ENCODE measurements around the gene YTHDF1.

YTHDF1 gene

DNA sequence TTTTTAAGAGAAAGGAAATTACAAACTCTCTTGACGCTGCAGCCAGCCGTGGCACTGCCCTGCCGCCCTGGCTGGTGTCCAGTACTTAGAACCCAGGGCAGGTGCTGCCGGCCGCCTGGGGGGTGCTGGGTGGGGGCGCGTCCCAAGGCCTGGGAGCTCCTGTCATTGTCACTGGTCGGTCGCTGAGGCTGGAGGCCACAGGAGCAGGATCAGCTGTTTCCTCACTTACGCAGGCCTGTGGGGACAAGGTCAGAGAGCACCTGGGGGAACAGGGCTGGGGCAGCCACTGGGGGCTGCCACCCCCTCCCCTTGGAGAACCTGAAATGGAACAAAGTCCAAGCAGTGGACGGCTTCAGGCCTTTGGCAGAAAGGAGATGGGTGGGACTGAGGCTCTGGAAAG, 25.3 kb upstream of the YTHDF1 start:
- H3K27ac ChIP-seq, result no peak overlapping the region
- TF ChIP-seq, protein P1, sequence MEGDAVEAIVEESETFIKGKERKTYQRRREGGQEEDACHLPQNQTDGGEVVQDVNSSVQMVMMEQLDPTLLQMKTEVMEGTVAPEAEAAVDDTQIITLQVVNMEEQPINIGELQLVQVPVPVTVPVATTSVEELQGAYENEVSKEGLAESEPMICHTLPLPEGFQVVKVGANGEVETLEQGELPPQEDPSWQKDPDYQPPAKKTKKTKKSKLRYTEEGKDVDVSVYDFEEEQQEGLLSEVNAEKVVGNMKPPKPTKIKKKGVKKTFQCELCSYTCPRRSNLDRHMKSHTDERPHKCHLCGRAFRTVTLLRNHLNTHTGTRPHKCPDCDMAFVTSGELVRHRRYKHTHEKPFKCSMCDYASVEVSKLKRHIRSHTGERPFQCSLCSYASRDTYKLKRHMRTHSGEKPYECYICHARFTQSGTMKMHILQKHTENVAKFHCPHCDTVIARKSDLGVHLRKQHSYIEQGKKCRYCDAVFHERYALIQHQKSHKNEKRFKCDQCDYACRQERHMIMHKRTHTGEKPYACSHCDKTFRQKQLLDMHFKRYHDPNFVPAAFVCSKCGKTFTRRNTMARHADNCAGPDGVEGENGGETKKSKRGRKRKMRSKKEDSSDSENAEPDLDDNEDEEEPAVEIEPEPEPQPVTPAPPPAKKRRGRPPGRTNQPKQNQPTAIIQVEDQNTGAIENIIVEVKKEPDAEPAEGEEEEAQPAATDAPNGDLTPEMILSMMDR (IDR thresholded peaks at IDR 0.05), result no peak

DNA sequence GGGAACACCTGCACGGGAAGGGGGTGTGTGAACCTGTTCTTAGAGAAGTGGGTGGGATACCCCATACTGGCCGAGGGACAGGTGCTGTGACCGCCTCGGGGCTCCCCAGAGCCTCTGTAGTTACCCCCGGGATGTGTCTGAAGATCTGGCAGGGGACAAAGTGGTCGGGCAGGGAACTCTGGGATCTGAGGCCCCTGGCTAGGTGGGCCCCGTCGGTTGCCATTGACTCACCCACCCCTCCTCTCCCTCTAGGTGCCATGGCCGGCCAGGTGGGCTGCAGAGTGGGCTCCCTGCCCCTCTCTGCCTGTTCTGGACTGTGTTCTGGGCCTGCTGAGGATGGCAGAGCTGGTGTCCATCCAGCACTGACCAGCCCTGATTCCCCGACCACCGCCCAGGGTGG, 24.1 kb upstream of the YTHDF1 start:
- no peak for DNase-seq (ENCODE audit: low spot score)
- no peak overlapping the region for H3K27ac ChIP-seq
- TF ChIP-seq, protein P1 (IDR thresholded peaks at IDR 0.05), result no peak
- H3K4me3 ChIP-seq, result no peak overlapping the region

More for the DNA sequence above, 25.3 kb upstream of the YTHDF1 start:
- no peak for DNase-seq (ENCODE audit: low spot score)
- no peak overlapping the region for H3K4me3 ChIP-seq

DNA sequence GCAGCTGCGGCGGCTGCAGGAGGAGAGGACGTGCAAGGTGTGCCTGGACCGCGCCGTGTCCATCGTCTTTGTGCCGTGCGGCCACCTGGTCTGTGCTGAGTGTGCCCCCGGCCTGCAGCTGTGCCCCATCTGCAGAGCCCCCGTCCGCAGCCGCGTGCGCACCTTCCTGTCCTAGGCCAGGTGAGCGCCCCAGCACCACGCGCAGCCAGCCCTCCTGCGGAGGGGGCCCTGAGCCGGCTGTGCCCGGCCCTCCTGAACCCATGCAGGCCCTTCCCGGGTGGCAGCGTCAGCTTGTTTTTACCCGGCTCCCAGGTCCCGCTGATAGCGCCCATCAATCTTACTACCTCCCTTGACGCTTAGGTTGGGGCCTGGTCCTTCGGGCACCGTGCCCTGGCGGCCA, 23.5 kb upstream of the YTHDF1 start:
- H3K27ac ChIP-seq, result no peak overlapping the region

DNA sequence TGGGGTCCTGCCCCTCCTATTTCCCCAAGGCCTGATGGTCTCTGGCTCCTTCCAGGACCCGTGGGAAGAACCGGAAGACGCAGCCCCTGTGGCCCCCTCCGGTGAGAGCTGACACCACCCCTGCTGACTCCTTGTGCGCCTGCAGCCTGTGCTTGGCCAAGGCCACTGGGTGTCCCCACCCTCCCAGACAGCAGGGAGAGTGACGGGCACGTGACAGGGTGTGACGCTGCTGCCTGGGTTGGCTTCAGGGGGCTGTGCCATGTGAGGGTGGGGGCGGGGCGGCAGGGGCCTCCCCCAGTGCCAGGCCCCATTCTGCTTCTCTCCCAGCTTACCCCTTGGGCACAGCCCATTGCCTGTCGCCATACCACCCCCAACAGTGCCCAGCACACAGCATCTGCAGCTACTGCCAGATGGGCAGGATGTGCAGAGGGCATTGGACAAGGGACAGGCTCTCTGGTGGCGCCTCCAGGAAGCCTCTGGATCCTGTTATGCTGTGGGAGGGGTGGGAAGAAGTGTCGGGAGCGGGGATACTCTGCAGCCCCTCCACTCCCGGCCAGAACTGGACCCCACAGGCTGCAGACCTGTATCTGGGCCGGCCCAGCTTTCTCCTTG, 22.7 kb upstream of the YTHDF1 start:
- DNase-seq (ENCODE audit: low spot score), result no peak

More for the DNA sequence above, 23.5 kb upstream of the YTHDF1 start:
- no peak for DNase-seq (ENCODE audit: low spot score)
- no peak overlapping the region for H3K4me3 ChIP-seq
- TF ChIP-seq, protein P1 (IDR thresholded peaks at IDR 0.05), result no peak

DNA sequence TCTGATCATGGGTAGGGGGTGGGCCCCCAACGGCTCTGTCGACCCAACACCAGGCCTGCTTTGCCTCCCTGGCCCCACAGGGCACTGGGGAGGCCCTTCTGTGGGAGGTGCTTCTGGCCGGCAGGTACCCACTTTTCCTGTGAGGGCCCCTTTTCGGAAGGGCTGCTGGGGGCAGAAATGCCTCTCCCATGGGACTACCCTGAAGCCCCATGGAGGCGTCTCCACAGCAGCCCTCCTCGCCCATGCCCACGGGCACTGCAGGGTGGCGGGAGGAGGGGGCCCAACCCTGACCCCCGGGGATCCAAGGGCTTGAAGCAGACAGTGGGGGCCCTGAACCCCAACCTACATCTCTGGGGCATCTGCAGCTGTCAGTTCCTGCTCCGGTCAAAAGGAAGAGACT, 22.1 kb upstream of the YTHDF1 start:
- TF ChIP-seq, protein P1 (IDR thresholded peaks at IDR 0.05), result no peak
- DNase-seq (ENCODE audit: low spot score), result no peak
- H3K4me3 ChIP-seq, result no peak overlapping the region
- no peak overlapping the region for H3K27ac ChIP-seq

More for the DNA sequence above, 22.7 kb upstream of the YTHDF1 start:
- H3K4me3 ChIP-seq, result no peak overlapping the region
- no peak overlapping the region for H3K27ac ChIP-seq
- TF ChIP-seq, protein P1 (IDR thresholded peaks at IDR 0.05), result no peak

DNA sequence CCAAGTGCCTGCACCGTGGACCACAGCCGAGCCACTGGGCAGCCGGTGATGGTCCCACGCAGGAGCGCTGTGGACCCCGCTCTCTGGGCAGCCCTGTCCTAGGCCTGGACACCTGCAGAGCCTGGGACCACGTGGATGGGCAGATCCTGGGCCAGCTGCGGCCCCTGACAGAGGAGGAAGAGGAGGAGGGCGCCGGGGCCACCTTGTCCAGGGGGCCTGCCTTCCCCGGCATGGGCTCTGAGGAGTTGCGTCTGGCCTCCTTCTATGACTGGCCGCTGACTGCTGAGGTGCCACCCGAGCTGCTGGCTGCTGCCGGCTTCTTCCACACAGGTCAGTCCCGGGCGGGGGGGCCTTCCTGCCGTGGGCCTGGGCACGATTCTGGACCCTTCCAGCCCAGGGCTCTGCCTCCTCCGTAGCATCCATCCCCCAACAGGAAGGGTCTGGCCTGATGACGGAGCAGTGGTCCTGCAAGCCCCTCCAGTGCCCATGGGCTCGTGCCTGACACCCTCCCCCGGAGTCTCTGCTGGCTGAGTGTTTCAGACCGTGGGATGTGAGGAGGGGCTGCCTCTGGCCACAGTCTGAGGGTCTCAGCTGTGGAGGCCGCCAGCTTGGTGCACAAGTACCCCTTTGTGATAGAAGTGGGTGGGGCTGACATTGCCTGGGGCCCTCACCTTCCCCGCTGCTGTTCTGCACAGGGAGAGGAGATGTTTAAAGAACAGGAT, 20.3 kb upstream of the YTHDF1 start:
- TF ChIP-seq, protein P1 (IDR thresholded peaks at IDR 0.05), result no peak
- no peak overlapping the region for H3K27ac ChIP-seq
- H3K4me3 ChIP-seq, result no peak overlapping the region
- no peak for DNase-seq (ENCODE audit: low spot score)
